ENCODE data around the gene TET3. TPM values are rescaled to one million over a fixed set of nuclear protein-coding genes. Genes with fewer than 3 reads are reported as not detected.

The TET3 gene
- total and polyA plus RNA-seq, 2 donors (not counting 3 experiments of a cell fraction or from before 2014, with no cell fraction given): 3.4 to 15.6 TPM

DNA sequence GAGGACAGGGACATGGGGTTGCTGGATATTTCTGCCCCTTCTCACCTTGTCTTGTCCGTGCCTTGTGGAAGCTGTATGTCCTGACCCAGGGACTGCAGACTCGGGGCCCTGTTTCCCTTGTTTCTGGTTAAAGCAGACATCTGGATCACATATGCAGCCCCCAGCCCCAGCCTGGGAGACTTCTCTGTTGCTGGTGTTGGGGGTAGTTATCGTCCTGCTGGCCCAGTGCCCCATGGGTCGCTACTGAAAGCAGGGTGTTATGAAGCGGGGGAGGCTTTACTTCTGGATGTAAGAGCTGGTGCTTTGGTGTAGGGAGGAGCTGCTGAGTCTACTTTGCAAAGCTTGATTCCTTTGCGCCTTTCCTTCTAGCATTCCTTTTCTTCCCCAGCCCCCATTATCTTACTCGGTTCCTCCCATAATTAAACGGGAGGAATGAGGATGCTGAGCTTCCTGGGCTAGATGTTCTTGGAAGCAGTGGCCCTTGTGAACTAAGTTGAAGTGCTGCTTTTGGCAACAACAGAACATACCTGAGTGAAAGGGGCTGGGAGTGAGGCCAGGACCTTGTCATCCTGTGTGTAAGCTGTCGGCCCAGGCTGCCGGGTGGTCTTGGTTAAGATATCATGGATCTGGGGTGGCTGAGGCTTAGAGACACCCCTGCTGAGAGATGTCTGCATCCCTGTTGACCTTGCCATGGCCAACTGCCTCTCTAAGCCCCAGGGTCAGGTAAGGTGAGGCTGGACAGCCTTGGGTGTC, 3.4 kb downstream of the TET3 start:
- H3K4me1 ChIP-seq (ENCODE audit: control insufficient read depth, extremely low read depth, insufficient read depth, low read length): peaks cover 27% of the 10 kb centered on the region
- TSS peak; percentile 5 for BruUV-seq (replicated peaks)
- FAIRE-seq (no peak), DNase-seq (ENCODE audit: low read depth, low spot score) (no peak)
- ChIA-PET CTCF (interaction anchor here (0.6 to 2.5 kb wide), 11 partner anchors 8 to 164 kb away, joined by 3 to 25 read pairs (median 4); partner anchors contain the start of gene STAMBP), POLR2A (interaction anchor here (0.6 to 0.9 kb wide), 2 partner anchors 17 to 136 kb away, joined by 3 to 5 read pairs; no protein-coding TSS in a partner anchor)
- TF ChIP-seq POLR2A (IDR thresholded peaks at IDR 0.05; ENCODE audit: low read depth, low read length) (no peak), MYC (IDR thresholded peaks at IDR 0.05; ENCODE audit: low read depth, low read length) (no peak), FOS (IDR thresholded peaks at IDR 0.05; ENCODE audit: borderline replicate concordance, insufficient read depth, low read length) (no peak), POLR2AphosphoS5 (IDR thresholded peaks at IDR 0.05; ENCODE audit: insufficient read depth, low read depth, low read length) (no peak), GATA2 (IDR thresholded peaks at IDR 0.05; ENCODE audit: insufficient read depth, insufficient read length, low read depth, low read length) (no peak), EZH2 (IDR thresholded peaks at IDR 0.05; ENCODE audit: borderline replicate concordance, low read depth, low read length, severe bottlenecking) (no peak), JUN (IDR thresholded peaks at IDR 0.05; ENCODE audit: borderline replicate concordance, insufficient read depth, insufficient read length, low read depth) (no peak)
- TF ChIP-seq, protein P1, sequence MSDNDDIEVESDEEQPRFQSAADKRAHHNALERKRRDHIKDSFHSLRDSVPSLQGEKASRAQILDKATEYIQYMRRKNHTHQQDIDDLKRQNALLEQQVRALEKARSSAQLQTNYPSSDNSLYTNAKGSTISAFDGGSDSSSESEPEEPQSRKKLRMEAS (IDR thresholded peaks at IDR 0.05; ENCODE audit: insufficient read depth, insufficient read length): no peak
- TF ChIP-seq, protein P2, sequence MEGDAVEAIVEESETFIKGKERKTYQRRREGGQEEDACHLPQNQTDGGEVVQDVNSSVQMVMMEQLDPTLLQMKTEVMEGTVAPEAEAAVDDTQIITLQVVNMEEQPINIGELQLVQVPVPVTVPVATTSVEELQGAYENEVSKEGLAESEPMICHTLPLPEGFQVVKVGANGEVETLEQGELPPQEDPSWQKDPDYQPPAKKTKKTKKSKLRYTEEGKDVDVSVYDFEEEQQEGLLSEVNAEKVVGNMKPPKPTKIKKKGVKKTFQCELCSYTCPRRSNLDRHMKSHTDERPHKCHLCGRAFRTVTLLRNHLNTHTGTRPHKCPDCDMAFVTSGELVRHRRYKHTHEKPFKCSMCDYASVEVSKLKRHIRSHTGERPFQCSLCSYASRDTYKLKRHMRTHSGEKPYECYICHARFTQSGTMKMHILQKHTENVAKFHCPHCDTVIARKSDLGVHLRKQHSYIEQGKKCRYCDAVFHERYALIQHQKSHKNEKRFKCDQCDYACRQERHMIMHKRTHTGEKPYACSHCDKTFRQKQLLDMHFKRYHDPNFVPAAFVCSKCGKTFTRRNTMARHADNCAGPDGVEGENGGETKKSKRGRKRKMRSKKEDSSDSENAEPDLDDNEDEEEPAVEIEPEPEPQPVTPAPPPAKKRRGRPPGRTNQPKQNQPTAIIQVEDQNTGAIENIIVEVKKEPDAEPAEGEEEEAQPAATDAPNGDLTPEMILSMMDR (IDR thresholded peaks at IDR 0.05; ENCODE audit: extremely low read depth in 1 of 2, insufficient read depth in 1 of 2, low read depth in 1 of 2, low read length in 2 of 2): no peak
- no peak overlapping the region for H3K4me3 ChIP-seq (replicated peaks in 1 of 3; ENCODE audit: insufficient read depth in 1 of 3, low read depth in 1 of 3, low read length in 3 of 3)
- H3K9ac ChIP-seq (replicated peaks; ENCODE audit: extremely low read depth, insufficient read depth, low read length): no peak overlapping the region
- no peaks in the 10 kb centered on the region for H3K9me1 ChIP-seq (replicated peaks; ENCODE audit: control insufficient read depth, extremely low read depth, insufficient read depth, low read length)
- H3K36me3 ChIP-seq (ENCODE audit: control insufficient read depth in 2 of 2, extremely low read depth in 1 of 2, insufficient read depth in 2 of 2, low read length in 2 of 2): peaks cover 0 to 8% of the 10 kb centered on the region in 2 experiments
- no peaks in the 10 kb centered on the region for H3K9me3 ChIP-seq (replicated peaks; ENCODE audit: control insufficient read depth, insufficient read depth, low read length)
- H3K4me2 ChIP-seq (ENCODE audit: insufficient read depth, low read length): peak overlapping the region; percentile 9
- H3K79me2 ChIP-seq (ENCODE audit: control insufficient read depth, insufficient read depth, low read length): peaks cover 50% of the 10 kb centered on the region
- intact Hi-C loops (cut with micrococcal nuclease) (loop anchor here (1.0 to 10.0 kb wide), 2 partner anchors 14 to 157 kb away; partner anchors contain the start of gene BOLA3), dilution Hi-C loops (cut with MboI; ENCODE audit: extremely low pct_ligation_motif_present, low sequenced_read_pairs) (no loop called here)
- no peaks in the 10 kb centered on the region for H3K27me3 ChIP-seq (ENCODE audit: control insufficient read depth in 2 of 2, insufficient read depth in 2 of 2, low read length in 2 of 2)
- no peaks in the 10 kb centered on the region for H4K20me1 ChIP-seq (replicated peaks; ENCODE audit: control insufficient read depth, extremely low read depth, insufficient read depth, low read length)
- H3K27ac ChIP-seq (ENCODE audit: insufficient read depth, low read depth, low read length): no peak overlapping the region
- no peak overlapping the region for H2AFZ ChIP-seq (ENCODE audit: low read depth, low read length)

Measured in endothelial cell of umbilical vein (primary cell).